HG03520 (cell line): ENCODE results near the gene ZNF615.
"Not testable (repeated sequence)": the region's sequence is repeated elsewhere in the genome, so short reads cannot be mapped to it uniquely, and the experiment has no call there.

Experiments used
- ATAC-seq: cut with Tn5 transposase; IDR thresholded peaks from one replicate; pipeline ENCODE4 v1.9.1; 2021; ENCODE audit warnings: mild to moderate bottlenecking, moderate library complexity; ENCODE audit not compliant: unreplicated experiment

ZNF615 gene

GRCh38 chr19:51980926-51981325, 27.1 kb downstream of the ZNF615 start:
- ATAC-seq, result not testable (repeated sequence)

- ATAC-seq, result no peak
These were observed 27.8 kb downstream of the ZNF615 start for GRCh38 chr19:51980116-51980736.

DNA sequence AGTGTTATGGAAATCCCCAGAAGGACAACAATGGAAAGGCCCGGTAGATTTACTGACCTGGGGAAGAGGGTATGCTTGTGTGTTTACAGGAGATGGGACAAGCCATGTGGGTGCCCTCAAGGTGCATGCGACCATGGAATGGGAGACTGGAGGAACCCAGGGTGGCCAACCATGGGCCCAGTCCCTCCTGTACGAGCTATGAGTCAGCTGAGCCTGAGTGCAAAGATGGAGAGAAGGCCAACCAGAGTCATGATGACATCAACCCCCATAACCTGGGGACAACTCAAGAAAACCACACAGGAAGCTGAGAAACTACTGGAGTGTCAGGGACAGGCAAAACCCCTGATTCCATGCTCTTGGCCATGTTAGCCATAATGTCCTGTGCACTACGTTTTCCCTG, 29.1 kb downstream of the ZNF615 start:
- ATAC-seq, result no peak

GRCh38 chr19:51977346-51977745, 30.7 kb downstream of the ZNF615 start:
- ATAC-seq, result no peak

DNA sequence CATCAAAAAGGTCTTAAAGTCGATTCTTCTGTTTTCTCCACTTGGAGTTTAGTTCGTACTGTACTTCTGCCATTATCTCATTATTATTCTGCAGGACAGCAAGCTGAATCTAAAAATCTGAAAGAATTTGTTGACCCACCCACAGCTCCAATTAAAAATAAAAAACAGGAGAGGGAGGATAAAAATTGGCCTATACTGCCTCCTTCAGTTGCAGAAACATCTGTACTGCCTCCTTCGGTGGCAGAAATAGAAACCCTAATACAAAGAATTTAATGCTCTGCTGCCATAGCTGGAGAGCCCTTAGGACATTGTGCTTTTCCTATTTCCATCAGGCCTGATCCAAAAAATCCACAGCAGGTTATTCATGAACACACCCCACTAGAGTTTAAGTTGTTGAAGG, 31.2 kb downstream of the ZNF615 start:
- no peak for ATAC-seq

- not testable (repeated sequence) for ATAC-seq
These were observed 32.2 kb downstream of the ZNF615 start for GRCh38 chr19:51975787-51976186.

GRCh38 chr19:51971624-51972023, 36.4 kb downstream of the ZNF615 start:
- no peak for ATAC-seq

DNA sequence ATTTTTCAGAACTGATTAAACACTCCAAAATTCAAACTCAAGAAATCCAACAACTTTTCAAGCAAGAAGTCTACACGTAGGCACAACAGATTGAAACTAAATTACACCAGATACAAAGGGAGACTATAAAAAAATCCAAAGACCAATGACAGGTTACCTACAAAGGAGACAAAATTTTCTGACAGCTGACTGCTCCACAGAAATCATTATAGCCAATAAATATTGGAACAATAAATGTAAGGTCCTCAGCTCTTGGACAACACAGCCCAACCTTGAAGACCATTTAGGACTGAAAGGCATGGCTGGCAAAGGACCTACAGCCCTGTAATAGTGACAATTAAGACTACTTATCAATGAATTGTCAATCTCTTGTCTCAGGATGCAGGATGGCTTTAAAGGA, 37.3 kb downstream of the ZNF615 start:
- no peak for ATAC-seq

- no peak for ATAC-seq
These were observed 42.4 kb downstream of the ZNF615 start for GRCh38 chr19:51965583-51965982.

GRCh38 chr19:51960621-51961233, 47.3 kb downstream of the ZNF615 start:
- not testable (repeated sequence) for ATAC-seq

DNA sequence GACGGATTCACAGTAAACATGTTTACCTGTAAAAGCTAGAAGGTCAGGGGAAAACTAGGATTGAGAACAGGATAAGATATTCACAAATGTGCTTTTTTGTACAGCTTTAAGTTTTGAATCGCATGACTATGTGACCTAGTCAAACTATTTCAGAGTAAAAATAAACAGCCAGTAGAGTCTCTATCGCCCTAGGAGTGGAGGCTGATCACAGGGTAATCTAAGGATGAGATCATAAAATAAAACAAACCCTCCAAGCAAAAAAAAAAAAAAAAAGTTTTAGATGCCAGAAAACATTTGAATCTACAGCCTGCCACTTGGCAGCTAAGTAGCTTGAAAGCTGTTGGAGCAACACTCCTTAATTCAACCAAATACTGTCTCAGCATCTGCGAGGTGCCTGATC, 48.2 kb downstream of the ZNF615 start:
- no peak for ATAC-seq

DNA sequence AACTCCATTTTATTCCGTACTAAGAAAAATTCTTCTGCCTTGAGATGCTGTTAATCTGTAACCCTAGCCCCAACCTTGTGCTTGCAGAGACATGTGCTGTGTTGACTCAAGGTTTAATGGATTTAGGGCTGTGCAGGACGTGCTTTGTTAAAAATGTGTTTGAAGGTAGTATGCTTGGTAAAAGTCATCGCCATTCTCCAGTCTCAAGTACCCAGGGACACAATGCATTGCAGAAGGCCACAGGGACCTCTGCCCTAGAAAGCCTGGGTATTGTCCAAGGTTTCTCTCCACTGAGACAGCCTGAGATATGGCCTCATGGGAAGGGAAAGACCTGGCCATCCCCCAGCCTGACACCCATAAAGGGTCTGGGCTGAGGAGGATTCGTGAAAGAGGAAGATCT, 50.2 kb downstream of the ZNF615 start:
- not testable (repeated sequence) for ATAC-seq

- no peak for ATAC-seq
These were observed 59.0 kb downstream of the ZNF615 start for GRCh38 chr19:51948975-51949374.

GRCh38 chr19:51946602-51947001, 61.4 kb downstream of the ZNF615 start:
- ATAC-seq, result no peak

DNA sequence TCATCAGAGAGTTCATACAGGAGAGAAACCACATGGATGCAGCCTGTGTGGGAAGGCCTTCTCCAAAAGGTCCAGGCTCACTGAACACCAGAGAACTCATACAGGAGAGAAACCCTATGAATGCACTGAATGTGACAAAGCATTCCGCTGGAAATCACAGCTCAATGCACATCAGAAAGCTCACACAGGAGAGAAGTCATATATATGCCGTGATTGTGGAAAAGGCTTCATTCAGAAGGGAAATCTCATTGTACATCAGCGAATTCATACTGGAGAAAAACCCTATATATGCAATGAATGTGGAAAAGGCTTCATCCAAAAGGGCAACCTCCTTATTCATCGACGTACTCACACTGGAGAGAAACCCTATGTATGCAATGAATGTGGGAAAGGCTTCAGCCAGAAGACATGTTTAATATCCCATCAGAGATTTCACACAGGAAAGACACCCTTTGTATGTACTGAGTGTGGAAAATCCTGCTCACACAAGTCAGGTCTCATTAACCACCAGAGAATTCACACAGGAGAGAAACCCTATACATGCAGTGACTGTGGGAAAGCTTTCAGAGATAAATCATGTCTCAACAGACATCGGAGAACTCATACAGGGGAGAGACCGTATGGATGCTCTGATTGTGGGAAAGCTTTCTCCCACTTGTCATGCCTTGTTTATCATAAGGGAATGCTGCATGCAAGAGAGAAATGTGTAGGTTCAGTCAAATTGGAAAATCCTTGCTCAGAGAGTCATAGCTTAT, 63.0 kb downstream of the ZNF615 start:
- ATAC-seq, result no peak
